Glutamatergic neuron (in vitro differentiated cells): ENCODE results near the gene INIP. TPM values are rescaled to one million over a fixed set of nuclear protein-coding genes. Genes with fewer than 3 reads are reported as not detected.
A peak's percentile ranks its signal among the peaks of the same experiment; 100 is the strongest.

Source experiments
- DNase-seq: peaks from one replicate; pipeline ENCODE4 v3.0.0; 2022
- H3K27ac Mint-ChIP-seq: one replicate; pipeline ENCODE4 v1.8.0; 2020; ENCODE audit warnings: mild to moderate bottlenecking, mixed read lengths, inconsistent platforms; ENCODE audit not compliant: unreplicated experiment
- H3K27me3 Mint-ChIP-seq: one replicate; pipeline ENCODE4 v1.8.0; 2020; ENCODE audit warnings: mild to moderate bottlenecking, moderate library complexity, mixed read lengths, inconsistent platforms; ENCODE audit not compliant: unreplicated experiment
- H3K36me3 Mint-ChIP-seq: one replicate; pipeline ENCODE4 v1.8.0; 2020; ENCODE audit warnings: mild to moderate bottlenecking, mixed read lengths, inconsistent platforms; ENCODE audit not compliant: unreplicated experiment
- H3K4me1 Mint-ChIP-seq: one replicate; pipeline ENCODE4 v1.8.0; 2020; ENCODE audit warnings: mild to moderate bottlenecking, low read depth, mixed read lengths, inconsistent platforms; ENCODE audit not compliant: unreplicated experiment
- H3K4me3 Mint-ChIP-seq: one replicate; pipeline ENCODE4 v1.8.0; 2020; ENCODE audit warnings: mild to moderate bottlenecking, mixed read lengths, inconsistent platforms; ENCODE audit not compliant: unreplicated experiment
- H3K9me3 Mint-ChIP-seq: one replicate; pipeline ENCODE4 v1.8.0; 2020; ENCODE audit warnings: mild to moderate bottlenecking, moderate library complexity, mixed read lengths, inconsistent platforms; ENCODE audit not compliant: unreplicated experiment
- total RNA-seq: library from RNA; stranded (reverse); fragmentation: NEBNext Ultra II Directional; extraction: Animal tissue kit (Norgen Biotek cat#: 25700); gene quantifications from one replicate; pipeline ENCODE4 v1.2.1, GENCODE V29; 2021; ENCODE audit not compliant: unreplicated experiment
- TF ChIP-seq, protein P1 (sequence below): fragments of 200-600 bp; sonication (generic); IDR thresholded peaks from one replicate; pipeline ENCODE4 v1.5.0; 2021; ENCODE audit not compliant: partially characterized antibody, unreplicated experiment

Gene INIP
- total RNA-seq, 1 donor from 2014 or later: 17.6 TPM

DNA sequence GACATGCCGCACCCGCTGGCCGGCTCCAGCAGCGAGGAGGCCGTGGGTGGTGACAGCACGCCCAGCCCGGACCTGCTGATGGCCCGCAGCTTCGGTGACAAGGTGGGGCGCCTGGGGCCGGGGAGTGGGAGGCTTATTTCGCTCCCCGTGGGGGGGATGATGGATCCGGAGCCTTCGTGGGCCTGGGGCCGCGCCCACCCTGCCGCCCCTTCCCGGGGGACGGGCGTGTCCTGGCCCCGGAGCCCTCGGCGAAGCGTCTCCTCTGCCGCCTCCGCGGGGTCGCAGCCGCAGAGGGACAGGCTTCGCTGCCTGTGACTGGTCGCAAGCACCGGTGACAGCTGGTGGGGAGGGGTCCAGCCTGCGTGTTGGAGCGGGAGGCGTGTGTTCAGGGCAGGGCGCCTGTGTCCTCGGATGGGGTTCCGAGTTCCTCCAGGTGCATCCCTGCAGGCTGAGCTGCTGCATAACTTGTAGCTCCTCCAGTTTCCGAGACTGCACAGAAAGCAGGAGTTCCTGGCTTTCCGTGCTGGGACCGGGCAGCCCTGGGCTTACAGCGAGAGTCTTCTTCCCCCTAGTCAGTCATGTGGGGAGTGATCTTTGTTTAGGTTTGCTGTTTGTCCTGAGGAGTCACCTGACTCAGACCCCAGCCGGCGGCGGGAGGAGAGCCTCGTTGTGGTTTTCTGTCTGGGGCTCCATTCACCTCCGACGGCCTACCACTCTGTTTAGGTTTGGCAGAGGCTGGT lies 33.3 kb upstream of the INIP start:
- Mint-ChIP-seq H3K27me3 (peaks cover 11% of the 10 kb centered on the region), H3K36me3 (no peaks in the 10 kb centered on the region), H3K4me3 (peak overlapping the region; percentile 94), H3K9me3 (peaks cover 18% of the 10 kb centered on the region), H3K27ac (peak overlapping the region; percentile 97), H3K4me1 (peaks cover 16% of the 10 kb centered on the region)
- DNase-seq: peak; percentile 87
- TF ChIP-seq, protein P1, sequence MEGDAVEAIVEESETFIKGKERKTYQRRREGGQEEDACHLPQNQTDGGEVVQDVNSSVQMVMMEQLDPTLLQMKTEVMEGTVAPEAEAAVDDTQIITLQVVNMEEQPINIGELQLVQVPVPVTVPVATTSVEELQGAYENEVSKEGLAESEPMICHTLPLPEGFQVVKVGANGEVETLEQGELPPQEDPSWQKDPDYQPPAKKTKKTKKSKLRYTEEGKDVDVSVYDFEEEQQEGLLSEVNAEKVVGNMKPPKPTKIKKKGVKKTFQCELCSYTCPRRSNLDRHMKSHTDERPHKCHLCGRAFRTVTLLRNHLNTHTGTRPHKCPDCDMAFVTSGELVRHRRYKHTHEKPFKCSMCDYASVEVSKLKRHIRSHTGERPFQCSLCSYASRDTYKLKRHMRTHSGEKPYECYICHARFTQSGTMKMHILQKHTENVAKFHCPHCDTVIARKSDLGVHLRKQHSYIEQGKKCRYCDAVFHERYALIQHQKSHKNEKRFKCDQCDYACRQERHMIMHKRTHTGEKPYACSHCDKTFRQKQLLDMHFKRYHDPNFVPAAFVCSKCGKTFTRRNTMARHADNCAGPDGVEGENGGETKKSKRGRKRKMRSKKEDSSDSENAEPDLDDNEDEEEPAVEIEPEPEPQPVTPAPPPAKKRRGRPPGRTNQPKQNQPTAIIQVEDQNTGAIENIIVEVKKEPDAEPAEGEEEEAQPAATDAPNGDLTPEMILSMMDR: no peak

DNA sequence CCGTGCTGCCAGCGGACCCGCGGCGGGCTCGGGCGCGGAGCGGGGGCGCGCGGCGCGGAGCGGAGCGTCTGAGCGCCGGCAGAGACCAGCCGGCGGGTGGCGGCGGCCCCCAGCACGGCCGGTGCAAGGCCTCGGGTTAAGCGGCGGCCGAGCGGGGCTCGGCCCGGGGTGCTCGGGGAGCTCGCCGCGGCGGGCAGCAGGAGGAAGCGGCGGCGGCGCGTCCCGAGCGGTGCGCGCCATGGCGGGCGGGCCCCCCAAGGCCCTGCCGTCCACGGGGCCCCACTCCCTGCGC lies 32.8 kb upstream of the INIP start:
- DNase-seq: no peak
- H3K9me3 Mint-ChIP-seq: peaks cover 18% of the 10 kb centered on the region
- TF ChIP-seq, protein P1: no peak
- peaks cover 11% of the 10 kb centered on the region for H3K27me3 Mint-ChIP-seq
- H3K36me3 Mint-ChIP-seq: no peaks in the 10 kb centered on the region
- no peak overlapping the region for H3K27ac Mint-ChIP-seq
- H3K4me3 Mint-ChIP-seq: no peak overlapping the region
- peaks cover 16% of the 10 kb centered on the region for H3K4me1 Mint-ChIP-seq

DNA sequence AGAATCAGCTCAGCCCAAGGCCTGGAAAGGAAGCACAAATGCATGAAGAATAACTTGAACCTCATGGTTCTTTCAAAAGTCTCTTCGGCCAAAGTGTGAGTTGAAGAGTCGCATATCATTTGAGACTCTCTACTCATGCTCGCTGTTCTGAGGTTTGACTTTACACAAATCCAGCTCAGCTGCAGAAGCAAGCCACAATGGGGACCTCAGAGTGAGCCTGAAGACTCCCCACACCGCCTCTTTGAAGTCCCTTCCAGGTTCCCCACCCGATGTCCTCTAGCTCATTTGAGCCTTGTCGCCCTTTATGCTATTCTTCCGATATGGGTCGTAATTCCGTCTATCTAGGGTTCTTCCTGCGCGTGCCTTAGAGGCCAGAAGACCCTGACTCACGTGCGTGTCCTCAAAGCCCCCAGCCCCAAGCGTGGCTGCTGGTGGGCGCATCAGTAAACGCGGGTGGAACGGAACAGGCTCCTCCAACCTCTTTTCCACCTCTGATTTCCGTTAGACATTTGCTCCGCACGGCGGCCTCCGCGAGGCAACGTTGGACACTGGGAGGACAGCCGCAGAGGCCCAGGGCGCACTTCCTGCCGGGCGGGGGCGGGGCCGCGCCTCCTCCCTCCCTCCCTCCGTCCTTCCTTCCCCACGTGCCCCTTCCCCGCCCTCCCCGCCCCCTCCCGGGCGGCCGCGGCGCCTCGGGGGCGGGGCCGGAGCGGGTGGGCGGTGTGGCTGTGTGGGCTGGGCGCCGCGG lies 32.3 kb upstream of the INIP start, which contains the start of gene SNX30:
Gene SNX30, plus strand, starts transcription at position 745 of the 748 bp plus-strand sequence. CDS start 242 bp downstream, outside the sequence.
- H3K27ac Mint-ChIP-seq: peak within 1 kb of the TSS; percentile 97
- peaks cover 16% of the 10 kb centered on the region for H3K4me1 Mint-ChIP-seq
- peak; percentile 92 for DNase-seq
- peak within 1 kb of the TSS; percentile 99 for H3K4me3 Mint-ChIP-seq
- no peaks in the 10 kb centered on the region for H3K36me3 Mint-ChIP-seq
- peaks cover 11% of the 10 kb centered on the region for H3K27me3 Mint-ChIP-seq
- H3K9me3 Mint-ChIP-seq: peaks cover 18% of the 10 kb centered on the region
- TF ChIP-seq, protein P1: no peak

DNA sequence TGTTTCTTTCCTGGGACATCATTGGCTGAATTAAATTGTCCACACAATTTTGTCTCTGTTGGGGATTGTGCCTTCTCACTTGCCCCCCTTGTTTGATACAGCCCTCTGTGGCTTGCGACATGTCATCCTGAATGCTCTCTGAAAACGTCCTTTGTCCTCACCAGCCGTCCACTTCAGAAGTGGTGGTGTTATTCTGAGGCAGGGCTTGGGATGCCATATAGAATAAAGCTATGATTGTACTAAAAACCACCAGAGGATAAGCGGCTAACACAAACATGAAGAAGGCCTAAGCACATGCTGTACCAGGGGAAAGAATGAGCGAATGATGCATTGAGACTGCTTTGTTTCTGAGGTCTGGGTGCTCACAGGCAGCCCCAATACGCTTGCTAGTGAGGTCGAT lies 29.2 kb upstream of the INIP start:
- H3K27me3 Mint-ChIP-seq: peaks cover 9% of the 10 kb centered on the region
- no peak for DNase-seq
- no peaks in the 10 kb centered on the region for H3K36me3 Mint-ChIP-seq
- H3K4me3 Mint-ChIP-seq: no peak overlapping the region
- peaks cover 16% of the 10 kb centered on the region for H3K9me3 Mint-ChIP-seq
- TF ChIP-seq, protein P1: no peak
- H3K4me1 Mint-ChIP-seq: peaks cover 8% of the 10 kb centered on the region
- no peak overlapping the region for H3K27ac Mint-ChIP-seq

DNA sequence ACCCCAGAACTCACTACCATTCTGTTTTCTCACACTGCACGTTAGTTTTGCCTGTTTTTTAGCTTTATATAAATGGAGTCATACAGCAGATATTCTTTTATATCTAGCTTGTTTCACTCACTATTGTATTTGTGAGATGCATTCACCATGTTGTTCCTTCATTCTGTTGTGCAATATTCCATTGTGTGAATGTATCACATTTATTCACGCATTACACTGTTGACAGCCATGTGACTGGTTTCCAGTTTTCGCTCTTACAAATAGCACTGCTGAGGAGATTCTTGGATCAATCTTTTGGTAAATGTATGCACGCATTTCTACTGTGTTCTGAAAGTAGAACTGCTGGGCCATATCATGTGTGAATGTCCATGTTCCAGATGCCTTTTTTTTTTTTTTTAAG lies 26.3 kb upstream of the INIP start:
- H3K27ac Mint-ChIP-seq: no peak overlapping the region
- H3K9me3 Mint-ChIP-seq: no peaks in the 10 kb centered on the region
- TF ChIP-seq, protein P1: no peak
- H3K36me3 Mint-ChIP-seq: no peaks in the 10 kb centered on the region
- no peaks in the 10 kb centered on the region for H3K4me1 Mint-ChIP-seq
- no peaks in the 10 kb centered on the region for H3K27me3 Mint-ChIP-seq
- DNase-seq: no peak
- H3K4me3 Mint-ChIP-seq: no peak overlapping the region
